AG04449 (cell line): ENCODE measurements around the gene COL9A2.

Experiments
- CTCF ChIA-PET: fragments of 350-600 bp; formaldehyde crosslinking; extraction: SDS; loops from one replicate; lab custom pipeline; 2021; ENCODE audit warnings: antibody characterized with exemption; lab: Yijun Ruan, JAX
- POLR2A ChIA-PET: fragments of 400-600, 350-600 bp; formaldehyde crosslinking; extraction: SDS; loops from one replicate; lab custom pipeline; 2020; ENCODE audit warnings: antibody characterized with exemption, inconsistent platforms; lab: Yijun Ruan, JAX
- DNase-seq: peaks from one replicate; pipeline ENCODE4 v3.0.0-alpha.2; 2010; ENCODE audit warnings: low read depth, low spot score
- H3K4me3 ChIP-seq: 2 replicates; pipeline ENCODE4 v1.5.1; 2011; ENCODE audit warnings: low read depth, mild to moderate bottlenecking, control low read depth, low read length
- CTCF ChIP-seq: IDR thresholded peaks from one replicate; pipeline ENCODE4 v1.5.1; 2011; ENCODE audit warnings: mild to moderate bottlenecking, moderate library complexity, low read length, control low read depth, inconsistent platforms; ENCODE audit not compliant: insufficient read depth; ENCODE audit errors: missing control alignments

The COL9A2 gene

GRCh38 chr1:40266786-40267535, 50.1 kb downstream of the COL9A2 start:
- H3K4me3 ChIP-seq = no peak overlapping the region
- no peak for TF ChIP-seq CTCF
- DNase-seq = no peak
- ChIA-PET CTCF (interaction anchor here (1.0 to 3.0 kb wide), 5 partner anchors 23 to 123 kb away, joined by 3 to 14 read pairs (median 4); no protein-coding TSS in a partner anchor), POLR2A (interaction anchor here (1.9 kb wide), 1 partner anchor 9 kb away, joined by 6 read pairs; the partner anchor contains the start of gene ZMPSTE24)

DNA sequence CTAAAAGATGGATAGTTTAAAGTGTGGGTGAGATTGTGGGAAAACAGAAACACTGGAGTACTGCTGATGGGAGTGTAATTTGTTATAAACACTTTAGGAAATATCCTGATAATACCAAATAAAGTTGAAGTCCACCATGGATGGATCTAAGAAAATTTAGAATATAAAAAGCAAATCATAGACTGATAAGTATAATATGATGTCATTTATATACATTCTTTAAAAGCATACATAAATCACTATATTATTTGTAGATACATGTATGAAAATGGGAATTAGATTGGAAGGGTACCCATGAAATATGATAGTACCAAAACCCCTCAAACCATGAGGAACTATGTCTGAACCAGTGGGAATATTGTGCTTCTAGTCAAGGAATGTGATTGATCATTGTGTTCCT, 51.2 kb downstream of the COL9A2 start:
- ChIA-PET POLR2A (interaction anchor here (0.6 kb wide), 1 partner anchor 97 kb away, joined by 4 read pairs; no protein-coding TSS in a partner anchor), CTCF (interaction anchor here (1.1 to 3.0 kb wide), 2 partner anchors 24 to 49 kb away, joined by 3 to 14 read pairs; no protein-coding TSS in a partner anchor)
- DNase-seq = no peak
- H3K4me3 ChIP-seq = no peak overlapping the region
- TF ChIP-seq CTCF = no peak

DNA sequence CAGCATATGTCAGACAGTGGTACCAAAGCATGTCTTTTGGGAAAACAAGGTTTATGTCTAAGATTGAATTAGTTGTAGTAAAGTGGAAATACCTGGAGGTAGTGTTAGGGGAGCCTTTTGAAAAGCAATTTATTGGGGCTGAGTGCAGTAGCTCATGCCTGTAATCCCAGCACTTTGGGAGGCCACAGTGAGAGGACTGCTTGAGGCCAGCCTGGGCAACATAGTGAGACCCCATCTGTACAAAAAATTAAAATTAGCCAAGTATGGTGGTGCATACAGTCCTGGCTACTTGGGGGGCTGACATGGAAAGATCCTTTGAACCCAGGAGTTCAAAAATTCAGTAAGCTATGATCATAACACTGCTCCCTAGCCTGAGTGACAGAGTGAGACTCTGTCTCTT, 51.8 kb downstream of the COL9A2 start:
- no peak for DNase-seq
- TF ChIP-seq CTCF = no peak
- no peak overlapping the region for H3K4me3 ChIP-seq
- POLR2A ChIA-PET = interaction anchor here (0.6 kb wide), 1 partner anchor 98 kb away, joined by 4 read pairs; no protein-coding TSS in a partner anchor
- CTCF ChIA-PET = interaction anchor here (1.4 to 3.0 kb wide), 2 partner anchors 50 to 53 kb away, joined by 3 to 14 read pairs; no protein-coding TSS in a partner anchor

GRCh38 chr1:40264354-40264781, 52.7 kb downstream of the COL9A2 start:
- ChIA-PET CTCF (interaction anchor here (1.4 to 1.9 kb wide), 2 partner anchors 54 to 111 kb away, joined by 3 to 6 read pairs; no protein-coding TSS in a partner anchor), POLR2A (no interaction called here)
- no peak for DNase-seq
- H3K4me3 ChIP-seq = no peak overlapping the region
- TF ChIP-seq CTCF = no peak

DNA sequence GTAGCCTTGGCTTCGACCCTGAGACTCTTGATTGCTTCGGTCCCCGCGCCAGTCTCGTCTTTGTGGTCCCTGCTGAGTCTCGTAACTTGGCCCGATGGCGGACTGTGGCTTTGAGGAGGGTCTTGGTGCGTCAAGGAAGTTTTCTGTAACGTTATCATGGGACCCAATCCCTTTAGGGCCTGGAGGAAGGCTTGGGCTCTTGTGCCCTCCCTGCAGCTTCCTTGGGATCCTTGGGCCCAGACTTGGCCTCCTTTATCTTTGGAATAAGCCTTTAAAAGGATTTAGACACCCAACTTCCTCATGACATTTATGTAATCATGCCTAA, 58.7 kb downstream of the COL9A2 start:
- no peak for TF ChIP-seq CTCF
- ChIA-PET POLR2A (interaction anchor here (1.0 to 1.3 kb wide), 2 partner anchors 9 to 16 kb away, joined by 6 to 7 read pairs; no protein-coding TSS in a partner anchor), CTCF (no interaction called here)
- peak overlapping the region; percentile 92 for H3K4me3 ChIP-seq
- no peak for DNase-seq
